Endothelial cell of umbilical vein (primary cell): ENCODE results near the gene TMEM127. TPM values are rescaled to one million over a fixed set of nuclear protein-coding genes. Genes with fewer than 3 reads are reported as not detected.

Source experiments
- BruUV-seq: library from RNA; stranded (reverse); fragments of 400-500 nt; replicated peaks from 2 replicates; lab custom pipeline; 2021; lab: Mats Ljungman, UMichigan
- CTCF ChIA-PET: fragments of 300-600, 350-600 bp; sonication (Branson Sonifier 250); formaldehyde crosslinking; loops from one replicate; lab custom pipeline; 2021; ENCODE audit warnings: antibody characterized with exemption, inconsistent platforms; lab: Charles Lee
- POLR2A ChIA-PET: fragments of 300-600, 350-600 bp; sonication (Branson Sonifier 250); formaldehyde crosslinking; loops from one replicate; lab custom pipeline; 2021; ENCODE audit warnings: antibody characterized with exemption, inconsistent platforms; lab: Charles Lee
- DNase-seq: peaks from one replicate; pipeline ENCODE4 v3.0.0-alpha.2; 2011; ENCODE audit warnings: low read depth, low spot score
- FAIRE-seq: peaks from 2 replicates; lab custom pipeline; 2011; peaks lifted over from hg19 to GRCh38; lab: Jason Lieb, UNC
- H2AFZ ChIP-seq: 2 replicates; pipeline ENCODE4 v1.6.0; 2012; ENCODE audit warnings: low read depth, low read length, control low read depth, inconsistent platforms
- H3K27ac ChIP-seq: 2 replicates; pipeline ENCODE4 v1.5.1; 2011; ENCODE audit warnings: low read depth, mild to moderate bottlenecking, control low read depth, low read length, moderate library complexity; ENCODE audit not compliant: insufficient read depth
- H3K27me3 ChIP-seq, 2 experiments: 2 replicates each; pipeline versions ENCODE4 v1.6.0 to v1.6.1; 2011; ENCODE audit warnings: low read length in 2 of 2, mixed read lengths in 1 of 2; ENCODE audit not compliant: control insufficient read depth in 2 of 2, insufficient read depth in 2 of 2
- H3K36me3 ChIP-seq, 2 experiments: 2 replicates in 1 of 2; 3 replicates in 1 of 2; pipeline ENCODE4 v1.5.1; 2011; ENCODE audit warnings: low read length in 2 of 2, mild to moderate bottlenecking in 1 of 2, moderate library complexity in 1 of 2; ENCODE audit not compliant: control insufficient read depth in 2 of 2, insufficient read depth in 2 of 2; ENCODE audit errors: extremely low read depth in 1 of 2
- H3K4me1 ChIP-seq: 3 replicates; pipeline ENCODE4 v1.5.1; 2011; ENCODE audit warnings: mild to moderate bottlenecking, low read length; ENCODE audit not compliant: control insufficient read depth, insufficient read depth; ENCODE audit errors: extremely low read depth
- H3K4me2 ChIP-seq: 2 replicates; pipeline ENCODE4 v1.6.1; 2011; ENCODE audit warnings: low read length, control low read depth, mixed read lengths; ENCODE audit not compliant: insufficient read depth
- H3K4me3 ChIP-seq, 3 experiments: fragments of 200-600 bp in 1 of 3; sonication (generic), shearing (Covaris generic) in 1 of 3; replicated peaks in 1 of 3; 2 replicates each; pipeline ENCODE4 v1.5.1; 2011 to 2016; ENCODE audit warnings: control low read depth in 3 of 3, low read length in 3 of 3, mild to moderate bottlenecking in 2 of 3, inconsistent platforms in 1 of 3, low read depth in 1 of 3, moderate library complexity in 1 of 3; ENCODE audit not compliant: insufficient read depth in 1 of 3
- H3K79me2 ChIP-seq: 2 replicates; pipeline ENCODE4 v1.6.0; 2012; ENCODE audit warnings: low read length, inconsistent platforms; ENCODE audit not compliant: control insufficient read depth, insufficient read depth
- H3K9ac ChIP-seq: replicated peaks from 2 replicates; pipeline ENCODE3; 2011; ENCODE audit warnings: low read length, control low read depth; ENCODE audit not compliant: insufficient read depth; ENCODE audit errors: extremely low read depth
- H3K9me1 ChIP-seq: replicated peaks from 3 replicates; pipeline ENCODE4 v1.6.0; 2011; ENCODE audit warnings: mild to moderate bottlenecking, low read length; ENCODE audit not compliant: control insufficient read depth, insufficient read depth; ENCODE audit errors: extremely low read depth
- H3K9me3 ChIP-seq: replicated peaks from 2 replicates; pipeline ENCODE4 v1.5.1; 2012; ENCODE audit warnings: low read length, inconsistent platforms; ENCODE audit not compliant: control insufficient read depth, insufficient read depth
- H4K20me1 ChIP-seq: replicated peaks from 2 replicates; pipeline ENCODE3; 2011; ENCODE audit warnings: mild to moderate bottlenecking, low read length; ENCODE audit not compliant: control insufficient read depth, insufficient read depth; ENCODE audit errors: extremely low read depth
- EZH2 ChIP-seq: IDR thresholded peaks from 2 replicates; pipeline ENCODE4 v1.6.1; 2012; ENCODE audit warnings: borderline replicate concordance, low read depth, mild to moderate bottlenecking, moderate library complexity, low read length, inconsistent platforms; ENCODE audit not compliant: severe bottlenecking
- FOS ChIP-seq: IDR thresholded peaks from 2 replicates; pipeline ENCODE4 v1.6.1; 2011; ENCODE audit warnings: mild to moderate bottlenecking, low read length, moderate library complexity, borderline replicate concordance; ENCODE audit not compliant: insufficient read depth
- GATA2 ChIP-seq: IDR thresholded peaks from 2 replicates; pipeline ENCODE4 v1.7.0; 2011; ENCODE audit warnings: low read depth, mild to moderate bottlenecking, moderate library complexity, mixed read lengths, low read length; ENCODE audit not compliant: insufficient read length, insufficient read depth
- JUN ChIP-seq: IDR thresholded peaks from 2 replicates; pipeline ENCODE4 v1.6.1; 2011; ENCODE audit warnings: borderline replicate concordance, low read depth; ENCODE audit not compliant: insufficient read length, insufficient read depth
- MYC ChIP-seq: IDR thresholded peaks from one replicate; pipeline ENCODE4 v1.6.1; 2011; ENCODE audit warnings: mild to moderate bottlenecking, low read depth, low read length
- POLR2A ChIP-seq: IDR thresholded peaks from 2 replicates; pipeline ENCODE4 v1.6.1; 2012; ENCODE audit warnings: low read depth, mild to moderate bottlenecking, control low read depth, low read length
- POLR2AphosphoS5 ChIP-seq: IDR thresholded peaks from 2 replicates; pipeline ENCODE4 v1.6.1; 2012; ENCODE audit warnings: low read depth, mild to moderate bottlenecking, control low read depth, low read length, moderate library complexity; ENCODE audit not compliant: insufficient read depth
- dilution Hi-C: fragments of 300-500 bp; cut with MboI; formaldehyde crosslinking; loops from one replicate; pipeline ENCODE4 v1.15.0; 2019; ENCODE audit warnings: low sequenced_read_pairs; ENCODE audit not compliant: extremely low pct_ligation_motif_present
- intact Hi-C: fragments of 100-400 bp; cut with micrococcal nuclease; formaldehyde crosslinking; loops from one replicate; pipeline ENCODE4 v1.10.0; 2022
- polyA plus RNA-seq, 4 experiments: library from polyadenylated mRNA; depleted of rRNA in 3 of 4; stranded (reverse) in 3 of 4; unstranded in 1 of 4; fragments of >200 nt; gene quantifications; 2 replicates each; pipeline versions ENCODE4 v1.2.1 to v1.2.3, GENCODE V29; 2011 to 2012; ENCODE audit warnings: missing spikeins in 1 of 4
- total RNA-seq: library from RNA; stranded (reverse); gene quantifications from 2 replicates; pipeline ENCODE4 v1.2.3, GENCODE V29; 2021
- TF ChIP-seq, protein P1 (sequence below), 2 donors: IDR thresholded peaks; 1 replicate in 1 of 2; 2 replicates in 1 of 2; pipeline ENCODE4 v1.5.1; 2011; ENCODE audit warnings: low read length in 2 of 2, mild to moderate bottlenecking in 2 of 2, moderate library complexity in 2 of 2, control low read depth in 1 of 2, inconsistent platforms in 1 of 2, low read depth in 1 of 2; ENCODE audit not compliant: insufficient read depth in 1 of 2; ENCODE audit errors: extremely low read depth in 1 of 2
- TF ChIP-seq, protein P2 (sequence below): IDR thresholded peaks from 2 replicates; pipeline ENCODE4 v1.6.1; 2011; ENCODE audit not compliant: insufficient read depth, insufficient read length

TMEM127 gene
- total and polyA plus RNA-seq, 2 donors (not counting 3 experiments of a cell fraction or from before 2014, with no cell fraction given), result 48.4 to 75.7 TPM

DNA sequence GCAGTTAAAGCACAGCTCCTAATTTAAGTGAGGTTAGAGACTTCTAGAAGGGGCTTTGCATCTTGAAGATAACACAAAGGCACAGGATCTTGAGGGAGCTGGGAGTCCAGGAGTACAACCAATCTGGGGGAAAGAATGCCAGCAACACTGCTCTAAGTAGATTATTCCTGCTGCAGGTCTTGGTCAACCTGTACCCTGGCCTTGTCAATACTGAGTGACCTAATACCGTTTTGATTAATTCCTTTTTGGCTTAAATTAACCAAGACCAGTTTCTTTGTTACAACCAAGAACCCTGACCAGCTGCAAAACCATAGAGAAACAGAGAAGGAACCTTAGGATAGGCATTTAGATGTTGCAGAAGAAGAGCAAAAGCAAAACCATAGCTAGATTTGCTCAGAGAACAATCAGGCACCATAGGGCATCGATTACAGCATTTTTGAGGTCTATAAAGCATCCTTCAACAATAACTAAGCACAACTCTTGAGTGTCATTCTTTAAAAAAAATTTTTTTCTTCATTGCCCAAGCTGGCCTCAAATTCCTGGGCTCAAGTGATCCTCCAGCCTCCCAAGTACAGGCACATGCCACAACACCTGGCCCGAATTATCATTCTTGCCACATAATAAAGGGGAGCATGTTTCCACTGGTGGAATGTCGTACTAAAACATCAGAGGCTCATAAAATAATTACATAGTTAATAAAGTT is 63.5 kb downstream of the TMEM127 start:
- Histone ChIP-seq H3K4me2 (no peak overlapping the region), H3K9ac (no peak overlapping the region), H3K4me3 (no peak overlapping the region), H3K79me2 (peaks cover 98% of the 10 kb centered on the region), H3K27ac (no peak overlapping the region), H4K20me1 (peaks cover 6% of the 10 kb centered on the region), H3K36me3 (no peaks in the 10 kb centered on the region), H3K27me3 (no peaks in the 10 kb centered on the region), H3K9me3 (no peaks in the 10 kb centered on the region), H3K4me1 (peaks cover 27% of the 10 kb centered on the region), H2AFZ (no peak overlapping the region), H3K9me1 (no peaks in the 10 kb centered on the region)
- no peak for TF ChIP-seq FOS
- TF ChIP-seq POLR2A, result no peak
- TF ChIP-seq, protein P1, sequence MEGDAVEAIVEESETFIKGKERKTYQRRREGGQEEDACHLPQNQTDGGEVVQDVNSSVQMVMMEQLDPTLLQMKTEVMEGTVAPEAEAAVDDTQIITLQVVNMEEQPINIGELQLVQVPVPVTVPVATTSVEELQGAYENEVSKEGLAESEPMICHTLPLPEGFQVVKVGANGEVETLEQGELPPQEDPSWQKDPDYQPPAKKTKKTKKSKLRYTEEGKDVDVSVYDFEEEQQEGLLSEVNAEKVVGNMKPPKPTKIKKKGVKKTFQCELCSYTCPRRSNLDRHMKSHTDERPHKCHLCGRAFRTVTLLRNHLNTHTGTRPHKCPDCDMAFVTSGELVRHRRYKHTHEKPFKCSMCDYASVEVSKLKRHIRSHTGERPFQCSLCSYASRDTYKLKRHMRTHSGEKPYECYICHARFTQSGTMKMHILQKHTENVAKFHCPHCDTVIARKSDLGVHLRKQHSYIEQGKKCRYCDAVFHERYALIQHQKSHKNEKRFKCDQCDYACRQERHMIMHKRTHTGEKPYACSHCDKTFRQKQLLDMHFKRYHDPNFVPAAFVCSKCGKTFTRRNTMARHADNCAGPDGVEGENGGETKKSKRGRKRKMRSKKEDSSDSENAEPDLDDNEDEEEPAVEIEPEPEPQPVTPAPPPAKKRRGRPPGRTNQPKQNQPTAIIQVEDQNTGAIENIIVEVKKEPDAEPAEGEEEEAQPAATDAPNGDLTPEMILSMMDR (IDR thresholded peaks at IDR 0.05; ENCODE audit: extremely low read depth in 1 of 2, insufficient read depth in 1 of 2, low read depth in 1 of 2, low read length in 2 of 2), result no peak
- POLR2A ChIA-PET, result no interaction called here
- no peak for DNase-seq
- CTCF ChIA-PET, result interaction anchor here (0.8 to 2.9 kb wide), 5 partner anchors 28 to 307 kb away, joined by 3 to 17 read pairs (median 3); no protein-coding TSS in a partner anchor
- dilution Hi-C loops (no loop called here), intact Hi-C loops (loop anchor here (10.0 kb wide), 1 partner anchor 302 kb away; the partner anchor contains the start of gene NEURL3)
- no TSS peak for BruUV-seq
- no peak for FAIRE-seq

DNA sequence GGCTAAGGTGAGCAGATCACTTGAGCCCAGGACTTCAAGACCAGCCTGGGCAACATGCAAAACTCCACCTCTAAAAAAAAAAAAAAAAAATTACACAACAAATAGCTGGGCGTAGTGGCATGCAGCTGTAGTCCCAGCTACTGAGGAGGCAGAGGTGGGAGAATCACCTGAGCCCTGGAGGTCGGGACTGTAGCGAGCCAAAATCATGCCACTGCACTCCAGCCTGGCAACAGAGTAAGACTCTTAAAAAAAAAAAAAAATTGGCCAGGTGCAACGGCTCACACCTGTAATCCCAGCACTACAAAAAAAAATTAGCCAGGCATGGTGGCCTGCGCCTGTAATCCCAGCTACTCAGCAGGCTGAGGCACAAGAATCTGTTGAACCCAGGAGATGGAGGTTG is 64.5 kb downstream of the TMEM127 start:
- DNase-seq (no peak), FAIRE-seq (no peak)
- Histone ChIP-seq H3K9me1 (no peaks in the 10 kb centered on the region), H3K4me1 (peaks cover 19% of the 10 kb centered on the region), H2AFZ (no peak overlapping the region), H3K79me2 (peaks cover 98% of the 10 kb centered on the region), H3K27ac (no peak overlapping the region), H3K9me3 (no peaks in the 10 kb centered on the region), H3K36me3 (no peaks in the 10 kb centered on the region), H3K9ac (no peak overlapping the region), H3K4me3 (no peak overlapping the region), H3K27me3 (no peaks in the 10 kb centered on the region), H4K20me1 (peaks cover 6% of the 10 kb centered on the region), H3K4me2 (no peak overlapping the region)
- TF ChIP-seq, protein P1 (IDR thresholded peaks at IDR 0.05; ENCODE audit: extremely low read depth in 1 of 2, insufficient read depth in 1 of 2, low read depth in 1 of 2, low read length in 2 of 2), result no peak
- TF ChIP-seq, protein P2, sequence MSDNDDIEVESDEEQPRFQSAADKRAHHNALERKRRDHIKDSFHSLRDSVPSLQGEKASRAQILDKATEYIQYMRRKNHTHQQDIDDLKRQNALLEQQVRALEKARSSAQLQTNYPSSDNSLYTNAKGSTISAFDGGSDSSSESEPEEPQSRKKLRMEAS, result no peak
- TF ChIP-seq JUN, result no peak
- TF ChIP-seq GATA2, result no peak
- TF ChIP-seq FOS, result no peak
- TF ChIP-seq EZH2, result no peak
- no peak for TF ChIP-seq POLR2AphosphoS5
- TF ChIP-seq POLR2A, result no peak
- no peak for TF ChIP-seq MYC
- ChIA-PET CTCF (interaction anchor here (0.8 to 2.9 kb wide), 5 partner anchors 27 to 308 kb away, joined by 3 to 17 read pairs (median 3); no protein-coding TSS in a partner anchor), POLR2A (interaction anchor here (0.6 kb wide), 1 partner anchor 18 kb away, joined by 4 read pairs; no protein-coding TSS in a partner anchor)
- dilution Hi-C loops (no loop called here), intact Hi-C loops (loop anchor here (10.0 kb wide), 1 partner anchor 303 kb away; the partner anchor contains the start of gene NEURL3)
- BruUV-seq, result no TSS peak
